Kidney tubule cell (primary cell): ENCODE measurements around the gene OR4C15.

Source experiments
- DNase-seq: peaks from one replicate; pipeline ENCODE4 v3.0.0-alpha.2; 2018; ENCODE audit warnings: low spot score

OR4C15 gene

GRCh38 chr11:55554169-55554568 lies at the start of gene OR4C15:
TSS of gene OR4C15 (plus strand) at chr11:55554469. CDS start at chr11:55554469, 0 bp downstream.
- no peak for DNase-seq

- no peak for DNase-seq
Measured at GRCh38 chr11:55571828-55572227, 17.6 kb downstream of the OR4C15 start, which contains the start of gene OR4C16. TSS of gene OR4C16 (plus strand) at chr11:55572128. CDS start at chr11:55572128, 0 bp downstream.

- DNase-seq: no peak
Measured at GRCh38 chr11:55572548-55572947, 18.3 kb downstream of the OR4C15 start.
